ENCODE results near the gene WWOX. TPM values are rescaled to one million over a fixed set of nuclear protein-coding genes. Genes with fewer than 3 reads are reported as not detected.

Gene WWOX
- polyA plus RNA-seq, 1 donor from 2014 or later = 25.6 TPM

DNA sequence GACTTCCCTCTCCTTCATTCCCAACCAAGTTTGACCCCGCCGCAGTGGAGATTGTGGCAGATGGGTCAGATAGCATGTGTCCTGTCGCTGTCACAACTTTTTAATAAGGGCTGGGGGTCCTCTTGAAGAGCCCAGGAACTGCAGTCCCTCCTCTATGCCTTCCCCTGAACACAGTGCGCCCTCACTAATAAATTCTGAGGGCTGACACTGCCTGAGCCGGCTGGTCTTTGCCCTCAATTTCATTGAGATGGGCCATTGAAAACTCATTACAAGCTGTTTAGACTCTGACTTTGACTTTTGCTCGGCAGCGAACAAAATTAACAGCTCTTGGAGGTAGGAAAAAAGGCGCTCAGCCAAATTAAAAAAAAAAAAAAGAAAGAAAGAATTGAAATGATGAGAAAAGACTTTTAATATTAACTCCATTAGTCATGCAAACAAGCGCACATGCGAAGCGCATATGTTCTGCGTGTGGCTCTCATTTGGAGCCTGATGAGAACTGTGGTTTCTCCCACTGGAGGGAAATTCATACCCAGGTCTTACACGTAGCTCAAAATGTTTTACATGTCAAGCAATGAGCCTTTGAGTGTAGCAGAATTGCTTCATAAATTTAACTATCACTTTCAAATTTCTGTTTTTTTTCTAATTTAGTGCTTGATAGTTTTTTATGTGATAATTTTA is 704.7 kb downstream of the WWOX start:
- Histone ChIP-seq H3F3A (ENCODE audit: insufficient read depth, low read length, poor library complexity, severe bottlenecking) (no peaks in the 10 kb centered on the region), H3K9me3 (ENCODE audit: low read length) (no peaks in the 10 kb centered on the region), H3K79me2 (replicated peaks; ENCODE audit: insufficient read depth, low read length) (no peaks in the 10 kb centered on the region), H3K9me2 (ENCODE audit: insufficient read depth, low read length) (no peaks in the 10 kb centered on the region), H2AFZ (ENCODE audit: low read depth, low read length) (no peak overlapping the region), H3K4me2 (ENCODE audit: low read length) (no peak overlapping the region), H4K20me1 (ENCODE audit: insufficient read depth) (no peaks in the 10 kb centered on the region), H3K27ac (ENCODE audit: low read length) (no peak overlapping the region), H3K4me3 (ENCODE audit: low read length) (no peak overlapping the region), H3K36me3 (ENCODE audit: insufficient read depth, low read length) (no peaks in the 10 kb centered on the region), H3K9ac (ENCODE audit: low read length) (no peak overlapping the region), H3K27me3 (ENCODE audit: insufficient read depth, low read depth, low read length) (no peaks in the 10 kb centered on the region)
- TF ChIP-seq TAF1 (IDR thresholded peaks at IDR 0.05; ENCODE audit: low read depth) (no peak), MXI1 (conservative IDR thresholded peaks at IDR 0.05; ENCODE audit: poor library complexity, severe bottlenecking) (no peak), POLR2AphosphoS5 (IDR thresholded peaks at IDR 0.05) (no peak), EZH2 (IDR thresholded peaks at IDR 0.05; ENCODE audit: borderline replicate concordance, insufficient read depth, low read length, poor library complexity, severe bottlenecking) (no peak), EP300 (conservative IDR thresholded peaks at IDR 0.05; ENCODE audit: poor library complexity, severe bottlenecking) (no peak), SMC3 (conservative IDR thresholded peaks at IDR 0.05; ENCODE audit: poor library complexity) (no peak), CTCF (IDR thresholded peaks at IDR 0.05; ENCODE audit: poor library complexity, severe bottlenecking) (no peak), RAD21 (conservative IDR thresholded peaks at IDR 0.05) (no peak)
- TF ChIP-seq, protein P1, sequence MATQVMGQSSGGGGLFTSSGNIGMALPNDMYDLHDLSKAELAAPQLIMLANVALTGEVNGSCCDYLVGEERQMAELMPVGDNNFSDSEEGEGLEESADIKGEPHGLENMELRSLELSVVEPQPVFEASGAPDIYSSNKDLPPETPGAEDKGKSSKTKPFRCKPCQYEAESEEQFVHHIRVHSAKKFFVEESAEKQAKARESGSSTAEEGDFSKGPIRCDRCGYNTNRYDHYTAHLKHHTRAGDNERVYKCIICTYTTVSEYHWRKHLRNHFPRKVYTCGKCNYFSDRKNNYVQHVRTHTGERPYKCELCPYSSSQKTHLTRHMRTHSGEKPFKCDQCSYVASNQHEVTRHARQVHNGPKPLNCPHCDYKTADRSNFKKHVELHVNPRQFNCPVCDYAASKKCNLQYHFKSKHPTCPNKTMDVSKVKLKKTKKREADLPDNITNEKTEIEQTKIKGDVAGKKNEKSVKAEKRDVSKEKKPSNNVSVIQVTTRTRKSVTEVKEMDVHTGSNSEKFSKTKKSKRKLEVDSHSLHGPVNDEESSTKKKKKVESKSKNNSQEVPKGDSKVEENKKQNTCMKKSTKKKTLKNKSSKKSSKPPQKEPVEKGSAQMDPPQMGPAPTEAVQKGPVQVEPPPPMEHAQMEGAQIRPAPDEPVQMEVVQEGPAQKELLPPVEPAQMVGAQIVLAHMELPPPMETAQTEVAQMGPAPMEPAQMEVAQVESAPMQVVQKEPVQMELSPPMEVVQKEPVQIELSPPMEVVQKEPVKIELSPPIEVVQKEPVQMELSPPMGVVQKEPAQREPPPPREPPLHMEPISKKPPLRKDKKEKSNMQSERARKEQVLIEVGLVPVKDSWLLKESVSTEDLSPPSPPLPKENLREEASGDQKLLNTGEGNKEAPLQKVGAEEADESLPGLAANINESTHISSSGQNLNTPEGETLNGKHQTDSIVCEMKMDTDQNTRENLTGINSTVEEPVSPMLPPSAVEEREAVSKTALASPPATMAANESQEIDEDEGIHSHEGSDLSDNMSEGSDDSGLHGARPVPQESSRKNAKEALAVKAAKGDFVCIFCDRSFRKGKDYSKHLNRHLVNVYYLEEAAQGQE (IDR thresholded peaks at IDR 0.05; ENCODE audit: borderline replicate concordance) = no peak

- Histone ChIP-seq H3K27ac (ENCODE audit: low read length) (no peak overlapping the region), H3K4me2 (ENCODE audit: low read length) (no peak overlapping the region), H4K20me1 (ENCODE audit: insufficient read depth) (no peaks in the 10 kb centered on the region), H3K9me3 (ENCODE audit: low read length) (no peaks in the 10 kb centered on the region), H3K9me2 (ENCODE audit: insufficient read depth, low read length) (no peaks in the 10 kb centered on the region), H3K4me3 (ENCODE audit: low read length) (no peak overlapping the region), H3K36me3 (ENCODE audit: insufficient read depth, low read length) (no peaks in the 10 kb centered on the region), H3K79me2 (replicated peaks; ENCODE audit: insufficient read depth, low read length) (no peaks in the 10 kb centered on the region), H2AFZ (ENCODE audit: low read depth, low read length) (no peak overlapping the region), H3F3A (ENCODE audit: insufficient read depth, low read length, poor library complexity, severe bottlenecking) (no peaks in the 10 kb centered on the region), H3K27me3 (ENCODE audit: insufficient read depth, low read depth, low read length) (no peaks in the 10 kb centered on the region), H3K9ac (ENCODE audit: low read length) (no peak overlapping the region)
- TF ChIP-seq SMC3 (conservative IDR thresholded peaks at IDR 0.05; ENCODE audit: poor library complexity) (no peak), CTCF (IDR thresholded peaks at IDR 0.05; ENCODE audit: poor library complexity, severe bottlenecking) (no peak), POLR2AphosphoS5 (IDR thresholded peaks at IDR 0.05) (no peak), MXI1 (conservative IDR thresholded peaks at IDR 0.05; ENCODE audit: poor library complexity, severe bottlenecking) (no peak), TAF1 (IDR thresholded peaks at IDR 0.05; ENCODE audit: low read depth) (no peak), EP300 (conservative IDR thresholded peaks at IDR 0.05; ENCODE audit: poor library complexity, severe bottlenecking) (no peak), EZH2 (IDR thresholded peaks at IDR 0.05; ENCODE audit: borderline replicate concordance, insufficient read depth, low read length, poor library complexity, severe bottlenecking) (no peak), RAD21 (conservative IDR thresholded peaks at IDR 0.05) (no peak)
- TF ChIP-seq, protein P1 (IDR thresholded peaks at IDR 0.05; ENCODE audit: borderline replicate concordance) = no peak
Measured at GRCh38 chr16:78805556-78805955, 706.1 kb downstream of the WWOX start.

All from neural cell (in vitro differentiated cells).